ENCODE results near the gene SMARCD1. TPM values are rescaled to one million over a fixed set of nuclear protein-coding genes. Genes with fewer than 3 reads are reported as not detected.

Gene SMARCD1
- total and polyA plus RNA-seq, 7 donors = 11.7 to 21.1 (median 16.4) TPM

- WGBS, 3 donors = 17 to 28% (median 17%) methylated on average over 20 to 30 of the region's 30 CpGs
- Histone ChIP-seq H3K36me3 (ENCODE audit: insufficient read depth in 1 of 2, low read depth in 1 of 2) (no peaks in the 10 kb centered on the region), H3K27ac (no peak overlapping the region), H3K27me3 (ENCODE audit: insufficient read depth in 3 of 3, low read length in 2 of 3) (peaks cover 0 to 15% (median 0%) of the 10 kb centered on the region in 3 donors), H3K9me3 (no peaks in the 10 kb centered on the region), H3K4me1 (no peaks in the 10 kb centered on the region), H3K4me3 (peak overlapping the region; percentile 79)
- intact Hi-C loops (cut with DNase I) = loop anchor here (5.0 kb wide), 3 partner anchors 86 to 281 kb away; partner anchors contain the start of gene AQP6 (in 1 of the 2)
- no peak for TF ChIP-seq CTCF (IDR thresholded peaks at IDR 0.05)
- DNase-seq (no peak), ATAC-seq (no peak)
Measured at GRCh38 chr12:50057896-50058670, 27.1 kb upstream of the SMARCD1 start.

DNA sequence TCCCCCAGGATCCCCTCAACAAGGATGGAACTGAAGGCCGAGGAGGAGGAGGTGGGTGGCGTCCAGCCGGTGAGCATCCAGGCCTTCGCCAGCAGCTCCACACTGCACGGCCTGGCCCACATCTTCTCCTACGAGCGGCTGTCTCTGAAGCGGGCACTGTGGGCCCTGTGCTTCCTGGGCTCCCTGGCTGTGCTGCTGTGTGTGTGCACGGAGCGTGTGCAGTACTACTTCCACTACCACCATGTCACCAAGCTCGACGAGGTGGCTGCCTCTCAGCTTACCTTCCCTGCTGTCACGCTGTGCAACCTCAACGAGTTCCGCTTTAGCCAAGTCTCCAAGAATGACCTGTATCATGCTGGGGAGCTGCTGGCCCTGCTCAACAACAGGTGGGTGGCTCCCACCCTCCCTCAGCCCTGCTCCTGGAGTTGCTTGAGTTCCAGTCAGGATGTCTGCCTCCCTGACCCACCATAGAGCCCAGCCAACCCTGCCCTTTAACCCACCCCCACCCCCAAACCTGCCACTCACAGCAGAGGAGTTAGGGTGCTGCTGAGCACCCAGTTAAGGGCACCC, 26.3 kb upstream of the SMARCD1 start:
- intact Hi-C loops (cut with DNase I) = loop anchor here (5.0 kb wide), 3 partner anchors 87 to 282 kb away; partner anchors contain the start of gene AQP6 (in 1 of the 2)

GRCh38 chr12:50059440-50060119, 25.6 kb upstream of the SMARCD1 start:
- ATAC-seq (no peak), DNase-seq (no peak)
- no peaks in the 10 kb centered on the region for H3K36me3 ChIP-seq (ENCODE audit: insufficient read depth in 1 of 2, low read depth in 1 of 2)
- no peaks in the 10 kb centered on the region for H3K4me1 ChIP-seq
- H3K27me3 ChIP-seq (ENCODE audit: insufficient read depth in 3 of 3, low read length in 2 of 3) = peaks cover 0 to 15% (median 0%) of the 10 kb centered on the region in 3 donors
- 77 to 86% (median 81%) methylated on average over 12 of the region's 12 CpGs for WGBS, 3 donors
- H3K9me3 ChIP-seq = no peaks in the 10 kb centered on the region
- no peak overlapping the region for H3K27ac ChIP-seq
- no peak overlapping the region for H3K4me3 ChIP-seq
- TF ChIP-seq CTCF (IDR thresholded peaks at IDR 0.05) = no peak
- intact Hi-C loops (cut with DNase I) = loop anchor here (5.0 kb wide), 3 partner anchors 87 to 282 kb away; partner anchors contain the start of gene AQP6 (in 1 of the 2)

More for the DNA sequence above, 26.3 kb upstream of the SMARCD1 start:
- TF ChIP-seq CTCF (IDR thresholded peaks at IDR 0.05) = no peak
- Histone ChIP-seq H3K4me1 (no peaks in the 10 kb centered on the region), H3K9me3 (no peaks in the 10 kb centered on the region), H3K4me3 (no peak overlapping the region), H3K36me3 (ENCODE audit: insufficient read depth in 1 of 2, low read depth in 1 of 2) (no peaks in the 10 kb centered on the region), H3K27ac (no peak overlapping the region), H3K27me3 (ENCODE audit: insufficient read depth in 3 of 3, low read length in 2 of 3) (peaks cover 0 to 15% (median 0%) of the 10 kb centered on the region in 3 donors)
- 83 to 86% (median 85%) methylated on average over 14 to 15 of the region's 15 CpGs for WGBS, 3 donors
- no peak for ATAC-seq
- no peak for DNase-seq

GRCh38 chr12:50060120-50060468, 25.0 kb upstream of the SMARCD1 start:
- no peak for TF ChIP-seq CTCF (IDR thresholded peaks at IDR 0.05)
- intact Hi-C loops (cut with DNase I) = no loop called here
- Histone ChIP-seq H3K36me3 (ENCODE audit: insufficient read depth in 1 of 2, low read depth in 1 of 2) (no peaks in the 10 kb centered on the region), H3K4me3 (no peak overlapping the region), H3K27ac (no peak overlapping the region), H3K4me1 (no peaks in the 10 kb centered on the region), H3K9me3 (no peaks in the 10 kb centered on the region), H3K27me3 (ENCODE audit: insufficient read depth in 3 of 3, low read length in 2 of 3) (peaks cover 0 to 15% (median 0%) of the 10 kb centered on the region in 3 donors)
- DNase-seq (no peak), ATAC-seq (no peak)
- 70 to 74% (median 73%) methylated on average over 4 of the region's 4 CpGs for WGBS, 3 donors
